B cell (primary cell): ENCODE data around the gene EHBP1L1. TPM values are rescaled to one million over a fixed set of nuclear protein-coding genes. Genes with fewer than 3 reads are reported as not detected.

Experiments used
- ATAC-seq: fragments of 200-7000 bp; cut with Tn5 transposase; one replicate; pipeline ENCODE4 v1.10.0; 2021; ENCODE audit warnings: low read depth, mild to moderate bottlenecking, moderate number of reproducible peaks, moderate library complexity
- CTCF ChIA-PET: fragments of 350-600 bp; sonication (Branson Sonifier 250); formaldehyde crosslinking; loops from one replicate; lab custom pipeline; 2021; ENCODE audit warnings: antibody characterized with exemption, inconsistent platforms; lab: Charles Lee
- POLR2A ChIA-PET: fragments of 350-600 bp; sonication (Branson Sonifier 250); formaldehyde crosslinking; loops from one replicate; lab custom pipeline; 2021; ENCODE audit warnings: antibody characterized with exemption; lab: Charles Lee
- DNase-seq: peaks from one replicate; pipeline ENCODE4 v3.0.0; 2013
- H2AFZ ChIP-seq: 2 replicates; pipeline ENCODE4 v1.6.1; 2012; ENCODE audit warnings: mild to moderate bottlenecking, low read depth, low read length; ENCODE audit not compliant: insufficient read depth, poor library complexity, severe bottlenecking
- H3K27ac ChIP-seq, 2 donors: 1 replicate in 1 of 2; 2 replicates in 1 of 2; pipeline ENCODE4 v1.5.1; 2012 to 2013; ENCODE audit warnings: low read length in 2 of 2, mild to moderate bottlenecking in 2 of 2, moderate library complexity in 1 of 2
- H3K27me3 ChIP-seq, 4 experiments: fragments of 200-600 bp in 1 of 4; sonication (generic) in 1 of 4; replicated peaks in 1 of 4; 1 replicate in 2 of 4; 2 replicates in 2 of 4; pipeline versions ENCODE4 v1.6.1 to v1.7.0; 2013 to 2016; ENCODE audit warnings: low read length in 3 of 4, mild to moderate bottlenecking in 2 of 4, mixed read lengths in 1 of 4, moderate library complexity in 1 of 4; ENCODE audit not compliant: insufficient read depth in 4 of 4, control insufficient read depth in 3 of 4; ENCODE audit errors: control extremely low read depth in 1 of 4
- H3K36me3 ChIP-seq, 2 experiments: replicated peaks in 1 of 2; 1 replicate in 1 of 2; 2 replicates in 1 of 2; pipeline versions ENCODE4 v1.6.1 to v1.7.1; 2013; ENCODE audit warnings: low read length in 1 of 2; ENCODE audit not compliant: insufficient read depth in 2 of 2, control insufficient read depth in 1 of 2; ENCODE audit errors: control extremely low read depth in 1 of 2, extremely low read depth in 1 of 2
- H3K4me1 ChIP-seq, 2 donors: fragments of 200-600 bp in 1 of 2; sonication (generic) in 1 of 2; 1 replicate in 1 of 2; 2 replicates in 1 of 2; pipeline versions ENCODE4 v1.5.1 to v1.6.1; 2013 to 2017; ENCODE audit warnings: low read length in 2 of 2; ENCODE audit not compliant: control insufficient read depth in 2 of 2, insufficient read depth in 2 of 2
- H3K4me2 ChIP-seq: replicated peaks from 2 replicates; pipeline ENCODE3; 2012; ENCODE audit warnings: mild to moderate bottlenecking, low read depth, low read length; ENCODE audit not compliant: poor library complexity, severe bottlenecking
- H3K4me3 ChIP-seq, 5 experiments: fragments of 200-600 bp in 1 of 5; sonication (generic) in 1 of 5; 1 replicate in 3 of 5; 2 replicates in 2 of 5; pipeline versions ENCODE4 v1.5.1 to v1.7.0; 2011 to 2016; ENCODE audit warnings: low read length in 4 of 5, mild to moderate bottlenecking in 4 of 5, low read depth in 2 of 5, control low read depth in 1 of 5, moderate library complexity in 1 of 5; ENCODE audit not compliant: insufficient read depth in 1 of 5; ENCODE audit errors: control extremely low read depth in 1 of 5, extremely low read depth in 1 of 5
- H3K79me2 ChIP-seq: fragments of 200-600 bp; sonication (generic); one replicate; pipeline ENCODE4 v1.6.0; 2016; ENCODE audit warnings: low read length; ENCODE audit not compliant: control insufficient read depth, insufficient read depth
- H3K9ac ChIP-seq: fragments of 200-600 bp; sonication (generic); 2 replicates; pipeline ENCODE4 v1.6.1; 2017; ENCODE audit warnings: mild to moderate bottlenecking, low read length, moderate library complexity
- H3K9me3 ChIP-seq, 3 donors: one replicate each; pipeline versions ENCODE4 v1.6.1 to v1.7.1; 2013; ENCODE audit warnings: low read length in 2 of 3; ENCODE audit not compliant: control insufficient read depth in 2 of 3, insufficient read depth in 1 of 3; ENCODE audit errors: control extremely low read depth in 1 of 3
- H4K20me1 ChIP-seq: 2 replicates; pipeline ENCODE4 v1.6.0; 2012; ENCODE audit warnings: mild to moderate bottlenecking, low read length; ENCODE audit not compliant: insufficient read depth, control insufficient read depth, poor library complexity, severe bottlenecking
- H3K27ac Mint-ChIP-seq: one replicate; pipeline ENCODE4 v1.8.0; 2021; ENCODE audit warnings: mixed read lengths
- H3K27me3 Mint-ChIP-seq: one replicate; pipeline ENCODE4 v1.8.0; 2021; ENCODE audit warnings: mixed read lengths
- H3K4me1 Mint-ChIP-seq: one replicate; pipeline ENCODE4 v1.8.0; 2021; ENCODE audit warnings: mixed read lengths
- H3K4me3 Mint-ChIP-seq: one replicate; pipeline ENCODE4 v1.8.0; 2021; ENCODE audit warnings: mixed read lengths
- H3K9me3 Mint-ChIP-seq: one replicate; pipeline ENCODE4 v1.8.0; 2022; ENCODE audit warnings: mixed read lengths; ENCODE audit not compliant: insufficient read depth
- EZH2 ChIP-seq: IDR thresholded peaks from 2 replicates; pipeline ENCODE4 v1.6.1; 2012; ENCODE audit warnings: borderline replicate concordance, low read depth, mild to moderate bottlenecking, moderate library complexity, low read length; ENCODE audit not compliant: insufficient read depth, poor library complexity, severe bottlenecking
- WGBS: methylation state at CpG from one replicate; pipeline ENCODE4 v1.1.5; 2013; ENCODE audit warnings: missing lambda C conversion rate; ENCODE audit not compliant: insufficient coverage; 5-methylcytosine and 5-hydroxymethylcytosine counted together
- intact Hi-C: fragments of 100-400 bp; cut with micrococcal nuclease; formaldehyde crosslinking; loops from one replicate; pipeline ENCODE4 v1.10.0; 2022
- polyA plus RNA-seq: library from polyadenylated mRNA; depleted of rRNA; stranded (reverse); fragments of >200 nt; gene quantifications from 2 replicates; pipeline ENCODE4 v1.2.3, GENCODE V29; 2012
- total RNA-seq, 2 donors: library from RNA; stranded (reverse); fragments of 120-200 nt in 1 of 2; gene quantifications; 1 replicate in 1 of 2; 2 replicates in 1 of 2; pipeline versions ENCODE4 v1.2.3 to v1.2.4, GENCODE V29; 2013 to 2022
- TF ChIP-seq, protein P1 (sequence below): fragments of 200-600 bp; IDR thresholded peaks from one replicate; pipeline ENCODE4 v1.8.0; 2022; ENCODE audit warnings: antibody characterized with exemption, mild to moderate bottlenecking

The EHBP1L1 gene
- total and polyA plus RNA-seq, 2 donors (not counting 1 experiment from before 2014, with no cell fraction given) = 202 to 279 TPM

DNA sequence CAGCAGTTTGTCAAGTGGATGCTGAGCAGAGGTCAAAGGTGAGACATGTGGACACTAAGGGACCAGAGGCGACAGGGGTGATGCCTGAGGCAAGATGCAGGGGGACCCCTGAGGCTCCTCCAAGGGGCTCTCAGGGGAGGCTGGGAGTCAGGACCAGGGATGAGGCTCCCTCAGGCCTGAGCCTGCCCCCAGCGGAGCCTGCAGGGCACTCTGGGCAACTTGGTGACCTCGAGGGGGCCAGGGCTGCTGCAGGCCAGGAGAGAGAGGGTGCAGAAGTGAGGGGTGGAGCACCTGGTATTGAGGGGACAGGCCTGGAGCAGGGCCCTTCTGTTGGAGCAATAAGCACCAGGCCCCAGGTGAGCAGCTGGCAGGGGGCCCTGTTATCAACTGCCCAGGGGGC is 6.1 kb downstream of the EHBP1L1 start:
- no peak overlapping the region for H3K4me3 Mint-ChIP-seq
- POLR2A ChIA-PET = interaction anchor here (1.3 kb wide), 1 partner anchor 28 kb away, joined by 4 read pairs; no protein-coding TSS in a partner anchor
- intact Hi-C loops = no loop called here
- Histone ChIP-seq H3K27ac (peak overlapping the region in 1 of 2 donors; percentile 16), H4K20me1 (peaks cover 15% of the 10 kb centered on the region), H3K4me1 (peaks cover 10 to 25% of the 10 kb centered on the region in 2 donors), H2AFZ (no peak overlapping the region), H3K27me3 (no peaks in the 10 kb centered on the region), H3K79me2 (peaks cover under 1% of the 10 kb centered on the region), H3K36me3 (peaks cover 6 to 61% of the 10 kb centered on the region in 2 experiments), H3K4me2 (no peak overlapping the region), H3K9ac (no peak overlapping the region), H3K9me3 (no peaks in the 10 kb centered on the region), H3K4me3 (no peak overlapping the region)
- H3K9me3 Mint-ChIP-seq = no peaks in the 10 kb centered on the region
- peaks cover 29% of the 10 kb centered on the region for H3K4me1 Mint-ChIP-seq
- no peak for ATAC-seq
- no peaks in the 10 kb centered on the region for H3K27me3 Mint-ChIP-seq
- no peak for TF ChIP-seq EZH2
- TF ChIP-seq, protein P1, sequence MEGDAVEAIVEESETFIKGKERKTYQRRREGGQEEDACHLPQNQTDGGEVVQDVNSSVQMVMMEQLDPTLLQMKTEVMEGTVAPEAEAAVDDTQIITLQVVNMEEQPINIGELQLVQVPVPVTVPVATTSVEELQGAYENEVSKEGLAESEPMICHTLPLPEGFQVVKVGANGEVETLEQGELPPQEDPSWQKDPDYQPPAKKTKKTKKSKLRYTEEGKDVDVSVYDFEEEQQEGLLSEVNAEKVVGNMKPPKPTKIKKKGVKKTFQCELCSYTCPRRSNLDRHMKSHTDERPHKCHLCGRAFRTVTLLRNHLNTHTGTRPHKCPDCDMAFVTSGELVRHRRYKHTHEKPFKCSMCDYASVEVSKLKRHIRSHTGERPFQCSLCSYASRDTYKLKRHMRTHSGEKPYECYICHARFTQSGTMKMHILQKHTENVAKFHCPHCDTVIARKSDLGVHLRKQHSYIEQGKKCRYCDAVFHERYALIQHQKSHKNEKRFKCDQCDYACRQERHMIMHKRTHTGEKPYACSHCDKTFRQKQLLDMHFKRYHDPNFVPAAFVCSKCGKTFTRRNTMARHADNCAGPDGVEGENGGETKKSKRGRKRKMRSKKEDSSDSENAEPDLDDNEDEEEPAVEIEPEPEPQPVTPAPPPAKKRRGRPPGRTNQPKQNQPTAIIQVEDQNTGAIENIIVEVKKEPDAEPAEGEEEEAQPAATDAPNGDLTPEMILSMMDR = no peak
- peak overlapping the region; percentile 4 for H3K27ac Mint-ChIP-seq
- 94% methylated on average over 3 of the region's 3 CpGs for WGBS
- DNase-seq = no peak
- CTCF ChIA-PET = interaction anchor here (1.5 to 2.6 kb wide), 3 partner anchors 10 to 42 kb away, joined by 3 to 7 read pairs (median 7); partner anchors contain the start of gene FAM89B

DNA sequence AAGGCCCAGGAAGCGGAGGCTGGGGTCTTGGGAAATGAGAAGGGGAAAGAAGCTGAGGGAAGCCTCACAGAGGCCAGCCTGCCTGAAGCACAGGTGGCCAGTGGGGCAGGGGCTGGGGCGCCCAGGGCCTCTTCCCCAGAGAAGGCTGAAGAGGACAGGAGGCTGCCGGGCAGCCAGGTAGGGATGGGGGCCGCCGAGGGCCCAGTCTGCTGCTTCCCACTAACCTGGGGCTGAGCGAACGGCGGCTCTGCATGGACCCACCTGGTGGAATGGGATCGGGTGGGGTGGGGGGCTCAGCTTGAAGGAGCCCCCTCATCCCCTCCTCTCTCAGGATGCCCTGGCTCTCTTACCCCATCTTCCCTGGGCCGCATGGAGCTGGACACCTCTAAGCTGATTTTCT is 7.7 kb downstream of the EHBP1L1 start:
- H3K27ac Mint-ChIP-seq = no peak overlapping the region
- ATAC-seq = no peak
- no peak for DNase-seq
- no peak overlapping the region for H3K27ac ChIP-seq
- no peaks in the 10 kb centered on the region for H3K27me3 ChIP-seq
- CTCF ChIA-PET = interaction anchor here (0.9 to 1.0 kb wide), 2 partner anchors 10 to 12 kb away, joined by 3 to 6 read pairs; no protein-coding TSS in a partner anchor
- H3K4me1 Mint-ChIP-seq = peaks cover 29% of the 10 kb centered on the region
- H3K4me3 ChIP-seq = no peak overlapping the region
- H3K4me1 ChIP-seq = peaks cover 16 to 26% of the 10 kb centered on the region in 2 donors
- intact Hi-C loops = no loop called here
- H3K4me3 Mint-ChIP-seq = no peak overlapping the region
- POLR2A ChIA-PET = no interaction called here
- no peaks in the 10 kb centered on the region for H3K9me3 Mint-ChIP-seq
- peaks cover 6 to 56% of the 10 kb centered on the region in 2 experiments for H3K36me3 ChIP-seq
- WGBS = 100% methylated on average over 6 of the region's 10 CpGs
- no peaks in the 10 kb centered on the region for H3K9me3 ChIP-seq
- H4K20me1 ChIP-seq = peaks cover 9% of the 10 kb centered on the region
- no peak overlapping the region for H3K4me2 ChIP-seq
- no peak overlapping the region for H2AFZ ChIP-seq
- no peaks in the 10 kb centered on the region for H3K79me2 ChIP-seq
- H3K27me3 Mint-ChIP-seq = no peaks in the 10 kb centered on the region
- TF ChIP-seq EZH2 = no peak
- TF ChIP-seq, protein P1 = no peak
- no peak overlapping the region for H3K9ac ChIP-seq
